HepG2 (cell line): ENCODE measurements around the gene ZNF547. TPM values are rescaled to one million over a fixed set of nuclear protein-coding genes. Genes with fewer than 3 reads are reported as not detected.

Experiments
- BCL3 ChIP-seq: sonication (generic); formaldehyde crosslinking; IDR thresholded peaks from 2 replicates; pipeline ENCODE4 v1.5.1; 2020; ENCODE audit warnings: mild to moderate bottlenecking, missing genetic modification reagents, moderate library complexity
- BRCA1 ChIP-seq: sonication (generic); formaldehyde crosslinking; IDR thresholded peaks from 2 replicates; pipeline ENCODE4 v1.4.0; 2020; ENCODE audit warnings: missing genetic modification reagents
- GRHL1 ChIP-seq: sonication (generic); formaldehyde crosslinking; conservative IDR thresholded peaks from 2 replicates; pipeline ENCODE4 v1.8.0; 2022; ENCODE audit warnings: missing genetic modification reagents
- GZF1 ChIP-seq: sonication (generic); formaldehyde crosslinking; IDR thresholded peaks from 2 replicates; pipeline ENCODE4 v1.5.1; 2020; ENCODE audit warnings: mild to moderate bottlenecking, missing genetic modification reagents
- HDAC1 ChIP-seq: sonication (generic); formaldehyde crosslinking; IDR thresholded peaks from 2 replicates; pipeline ENCODE4 v1.5.1; 2020; ENCODE audit warnings: mild to moderate bottlenecking, missing genetic modification reagents
- TERF1 ChIP-seq: sonication (generic); formaldehyde crosslinking; IDR thresholded peaks from 2 replicates; pipeline ENCODE4 v1.8.0; 2022; ENCODE audit warnings: mild to moderate bottlenecking, missing genetic modification reagents, moderate library complexity
- ZNF557 ChIP-seq: sonication (generic); formaldehyde crosslinking; IDR thresholded peaks from 2 replicates; pipeline ENCODE4 v1.4.0; 2020; ENCODE audit warnings: missing genetic modification reagents
- ZNF614 ChIP-seq: IDR thresholded peaks from 2 replicates; pipeline ENCODE4 v1.6.1; 2018; ENCODE audit warnings: missing biosample characterization, missing genetic modification reagents, inconsistent platforms, borderline replicate concordance
- ZNF646 ChIP-seq: sonication (generic); formaldehyde crosslinking; IDR thresholded peaks from 2 replicates; pipeline ENCODE4 v1.9.0; 2021; ENCODE audit warnings: mild to moderate bottlenecking, missing genetic modification reagents
- ZNF713 ChIP-seq: sonication (generic); formaldehyde crosslinking; IDR thresholded peaks from 2 replicates; pipeline ENCODE4 v1.4.0; 2020; ENCODE audit warnings: mild to moderate bottlenecking, missing genetic modification reagents
- ZNF816 ChIP-seq: sonication (generic); formaldehyde crosslinking; IDR thresholded peaks from 2 replicates; pipeline ENCODE4 v1.8.0; 2022; ENCODE audit warnings: missing genetic modification reagents, mild to moderate bottlenecking, borderline replicate concordance
- polyA plus RNA-seq, 8 experiments: library from polyadenylated mRNA; depleted of rRNA in 3 of 8; stranded (reverse) in 7 of 8; unstranded in 1 of 8; fragments of >200 nt; fragmentation: Illumina TruSeq in 4 of 8; extraction: Trizol in 4 of 8; gene quantifications; 2 replicates each; pipeline versions ENCODE4 v1.2.1 to v1.2.3, GENCODE V29; 2011 to 2016; ENCODE audit warnings: low read depth in 4 of 8, missing spikeins in 1 of 8, mixed read lengths in 1 of 8; ENCODE audit not compliant: insufficient read depth in 1 of 8
- total RNA-seq, 5 experiments: library from RNA; depleted of rRNA; stranded (reverse); fragments of >200 nt; fragmentation: Illumina TruSeq; extraction: Trizol; gene quantifications; 2 replicates each; pipeline ENCODE4 v1.2.3, GENCODE V29; 2016; ENCODE audit warnings: low read depth in 1 of 5

Gene ZNF547
- total and polyA plus RNA-seq, 2 of the 13 experiments (the other 11 are each of a cell fraction or from before 2014, with no cell fraction given): 2.0 to 2.6 TPM

GRCh38 chr19:57362997-57363687 lies at the start of gene ZNF547, which contains the start of gene TRAPPC2B (continued):
- TF ChIP-seq ZNF614 (CRISPR knock-in tag) (peak; percentile 17; the same call in 1 of the 2 replicates), ZNF713 (no peak), TERF1 (CRISPR knock-in tag) (no peak), HDAC1 (0 out of 2 replicates have a peak, but pooled peaks have one; percentile 68), ZNF646 (CRISPR knock-in tag) (no peak), ZNF557 (CRISPR knock-in tag) (no peak), GZF1 (CRISPR knock-in tag) (no peak; the same call in 1 of the 2 replicates), BRCA1 (CRISPR knock-in tag) (no peak), ZNF816 (no peak), BCL3 (CRISPR knock-in tag) (peak; percentile 77; the same call in 1 of the 2 replicates), GRHL1 (CRISPR knock-in tag) (no peak)
